ENCODE measurements around the gene RGS6. TPM values are rescaled to one million over a fixed set of nuclear protein-coding genes. Genes with fewer than 3 reads are reported as not detected.

RGS6 gene
- total RNA-seq, 3 donors from 2014 or later = 3.4 to 9.2 (median 4.5) TPM

DNA sequence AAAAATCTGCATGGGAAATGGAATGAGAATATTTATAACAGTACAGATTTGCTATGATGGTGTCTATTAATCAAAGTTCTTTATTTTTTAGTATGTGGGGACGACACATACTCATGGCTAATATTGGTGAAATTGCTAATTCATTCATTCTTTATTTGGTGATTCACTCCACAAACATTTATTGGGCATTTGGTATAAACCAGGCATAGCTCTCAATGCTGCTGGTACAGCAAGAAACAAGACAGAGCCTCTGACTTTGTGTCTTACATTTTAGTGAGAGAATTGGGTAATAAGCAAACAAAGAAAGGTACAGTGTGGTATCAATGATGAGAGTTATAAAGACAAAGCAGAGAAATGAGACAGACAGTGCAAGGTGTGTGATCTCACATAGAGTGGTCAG is 129.5 kb downstream of the RGS6 start:
- Histone ChIP-seq H3K4me1 (no peaks in the 10 kb centered on the region), H3K36me3 (no peaks in the 10 kb centered on the region), H3K27ac (no peak overlapping the region), H3K27me3 (no peaks in the 10 kb centered on the region), H3K9me3 (no peaks in the 10 kb centered on the region), H3K4me3 (no peak overlapping the region)
- intact Hi-C loops (cut with DNase I; ENCODE audit: low total_unique reads) = no loop called here
- TF ChIP-seq, protein P1, sequence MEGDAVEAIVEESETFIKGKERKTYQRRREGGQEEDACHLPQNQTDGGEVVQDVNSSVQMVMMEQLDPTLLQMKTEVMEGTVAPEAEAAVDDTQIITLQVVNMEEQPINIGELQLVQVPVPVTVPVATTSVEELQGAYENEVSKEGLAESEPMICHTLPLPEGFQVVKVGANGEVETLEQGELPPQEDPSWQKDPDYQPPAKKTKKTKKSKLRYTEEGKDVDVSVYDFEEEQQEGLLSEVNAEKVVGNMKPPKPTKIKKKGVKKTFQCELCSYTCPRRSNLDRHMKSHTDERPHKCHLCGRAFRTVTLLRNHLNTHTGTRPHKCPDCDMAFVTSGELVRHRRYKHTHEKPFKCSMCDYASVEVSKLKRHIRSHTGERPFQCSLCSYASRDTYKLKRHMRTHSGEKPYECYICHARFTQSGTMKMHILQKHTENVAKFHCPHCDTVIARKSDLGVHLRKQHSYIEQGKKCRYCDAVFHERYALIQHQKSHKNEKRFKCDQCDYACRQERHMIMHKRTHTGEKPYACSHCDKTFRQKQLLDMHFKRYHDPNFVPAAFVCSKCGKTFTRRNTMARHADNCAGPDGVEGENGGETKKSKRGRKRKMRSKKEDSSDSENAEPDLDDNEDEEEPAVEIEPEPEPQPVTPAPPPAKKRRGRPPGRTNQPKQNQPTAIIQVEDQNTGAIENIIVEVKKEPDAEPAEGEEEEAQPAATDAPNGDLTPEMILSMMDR (IDR thresholded peaks at IDR 0.05) = no peak
- TF ChIP-seq POLR2AphosphoS5 (IDR thresholded peaks at IDR 0.05) = no peak
- TF ChIP-seq POLR2A (IDR thresholded peaks at IDR 0.05) = no peak
- DNase-seq (ENCODE audit: low spot score in 2 of 2) = no peak

DNA sequence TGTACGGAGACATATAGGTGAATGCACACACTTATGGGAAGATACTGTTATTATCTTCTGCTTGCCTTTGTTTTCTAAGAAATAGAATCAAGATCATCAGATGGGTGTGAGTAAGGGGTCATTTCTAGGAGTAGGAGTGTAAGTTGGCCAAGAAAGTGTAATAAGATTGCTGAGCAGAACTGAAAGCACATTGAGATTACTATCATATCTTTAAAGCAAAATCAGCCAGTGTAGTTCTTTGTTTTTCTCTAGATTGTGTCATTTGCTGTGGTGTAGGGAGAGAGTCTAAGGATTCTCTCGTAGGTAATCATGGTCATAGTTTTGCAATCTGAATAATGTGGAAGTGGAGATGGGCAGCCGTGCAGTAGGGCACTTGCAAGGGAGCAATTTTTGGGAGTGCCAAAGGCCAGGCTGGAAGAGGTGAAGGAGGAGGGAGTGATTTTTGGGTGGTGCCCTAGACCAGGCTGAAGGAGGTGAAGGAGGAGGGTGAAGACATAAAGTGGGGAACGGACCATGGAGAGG is 131.6 kb downstream of the RGS6 start:
- Histone ChIP-seq H3K27ac (no peak overlapping the region), H3K4me3 (no peak overlapping the region), H3K4me1 (no peaks in the 10 kb centered on the region), H3K9me3 (no peaks in the 10 kb centered on the region), H3K27me3 (no peaks in the 10 kb centered on the region), H3K36me3 (no peaks in the 10 kb centered on the region)
- TF ChIP-seq POLR2A (IDR thresholded peaks at IDR 0.05) (no peak), POLR2AphosphoS5 (IDR thresholded peaks at IDR 0.05) (no peak)
- TF ChIP-seq, protein P1 (IDR thresholded peaks at IDR 0.05) = no peak
- DNase-seq (ENCODE audit: low spot score in 2 of 2) = no peak
- intact Hi-C loops (cut with DNase I; ENCODE audit: low total_unique reads) = no loop called here

DNA sequence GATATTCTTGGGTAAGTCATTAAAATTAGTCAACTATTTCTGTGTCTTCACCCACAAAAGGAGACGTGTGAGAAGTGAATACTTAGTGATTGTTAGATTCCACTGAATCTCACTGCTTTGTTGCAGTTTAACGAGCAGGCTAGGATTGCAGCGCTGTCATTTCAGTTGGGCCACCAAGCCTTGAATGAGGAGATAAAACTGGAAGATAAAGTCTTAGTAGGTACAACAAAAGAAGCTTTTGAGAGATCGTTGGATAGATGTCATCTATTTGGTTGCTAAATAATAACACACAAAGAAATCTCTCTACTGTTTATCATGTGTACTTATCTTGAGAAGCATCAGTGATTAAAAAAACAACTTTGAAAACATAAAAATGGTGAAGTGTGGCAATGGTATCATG is 132.3 kb downstream of the RGS6 start:
- no peaks in the 10 kb centered on the region for H3K4me1 ChIP-seq
- no peaks in the 10 kb centered on the region for H3K9me3 ChIP-seq
- no peaks in the 10 kb centered on the region for H3K27me3 ChIP-seq
- no peak overlapping the region for H3K27ac ChIP-seq
- no peak overlapping the region for H3K4me3 ChIP-seq
- no peaks in the 10 kb centered on the region for H3K36me3 ChIP-seq
- DNase-seq (ENCODE audit: low spot score in 2 of 2) = no peak
- TF ChIP-seq POLR2AphosphoS5 (IDR thresholded peaks at IDR 0.05) = no peak
- TF ChIP-seq, protein P1 (IDR thresholded peaks at IDR 0.05) = no peak
- intact Hi-C loops (cut with DNase I; ENCODE audit: low total_unique reads) = no loop called here

DNA sequence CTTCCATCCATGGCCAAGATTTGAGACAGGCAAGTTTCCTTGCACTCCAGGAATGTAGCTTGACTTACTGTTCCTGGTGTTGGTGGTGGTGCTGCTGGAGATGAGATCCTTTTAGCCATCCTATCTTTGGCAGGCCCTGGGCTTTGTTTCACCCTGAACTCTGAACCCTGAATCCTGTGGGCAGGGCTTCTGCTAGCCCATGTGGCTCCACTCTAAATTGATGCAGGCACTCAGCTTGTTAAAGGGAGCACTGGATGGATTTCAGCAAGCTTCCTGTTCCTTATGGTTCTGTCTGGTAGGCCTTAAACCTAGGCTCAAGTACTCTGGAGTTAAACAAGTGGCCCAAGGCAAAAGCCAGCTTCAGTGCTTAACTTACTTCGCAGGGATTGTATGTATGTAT is 138.2 kb downstream of the RGS6 start:
- intact Hi-C loops (cut with DNase I; ENCODE audit: low total_unique reads) = no loop called here
- H3K27ac ChIP-seq = no peak overlapping the region
- H3K27me3 ChIP-seq = no peaks in the 10 kb centered on the region
- no peak for DNase-seq (ENCODE audit: low spot score in 2 of 2)
- no peak overlapping the region for H3K4me3 ChIP-seq
- no peaks in the 10 kb centered on the region for H3K9me3 ChIP-seq
- H3K4me1 ChIP-seq = no peaks in the 10 kb centered on the region
- no peak for TF ChIP-seq POLR2AphosphoS5 (IDR thresholded peaks at IDR 0.05)
- TF ChIP-seq, protein P1 (IDR thresholded peaks at IDR 0.05) = no peak
- TF ChIP-seq POLR2A (IDR thresholded peaks at IDR 0.05) = no peak
- no peaks in the 10 kb centered on the region for H3K36me3 ChIP-seq

DNA sequence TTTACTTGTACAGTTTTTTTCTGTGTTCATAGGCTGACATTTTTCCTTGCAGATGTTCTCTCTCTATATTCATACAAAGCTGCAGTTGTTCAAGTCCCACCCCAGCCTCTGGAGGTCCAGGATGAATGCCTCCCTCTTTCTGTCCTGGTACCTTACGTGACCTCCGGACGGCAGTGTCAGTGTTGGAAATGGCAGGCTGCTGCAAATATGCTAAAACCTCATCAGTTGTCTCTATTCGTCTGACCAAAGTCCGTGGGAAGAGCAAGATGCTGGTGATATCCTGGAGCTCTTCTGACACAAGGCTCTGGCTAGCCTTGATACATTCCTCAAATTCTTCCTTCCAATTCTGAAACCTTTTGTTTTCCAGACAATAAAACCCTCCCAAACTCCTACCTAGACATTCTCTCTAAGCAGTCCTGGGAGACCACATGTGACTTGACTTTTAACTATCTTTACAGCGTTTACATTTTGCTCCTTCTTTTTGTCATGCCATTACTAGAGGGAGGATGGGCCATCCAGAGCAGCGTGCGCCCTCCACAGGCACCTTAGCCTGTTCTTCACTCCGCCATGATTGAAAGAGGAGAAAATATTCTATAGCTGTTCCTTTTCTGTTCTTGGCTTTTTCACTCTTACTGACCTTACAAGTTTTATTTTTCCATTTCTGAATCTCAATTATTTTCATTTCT is 143.6 kb downstream of the RGS6 start:
- H3K36me3 ChIP-seq = no peaks in the 10 kb centered on the region
- no peak overlapping the region for H3K4me3 ChIP-seq
- no peaks in the 10 kb centered on the region for H3K9me3 ChIP-seq
- H3K27ac ChIP-seq = no peak overlapping the region
- no peak for DNase-seq (ENCODE audit: low spot score in 2 of 2)
- intact Hi-C loops (cut with DNase I; ENCODE audit: low total_unique reads) = no loop called here
- H3K27me3 ChIP-seq = no peaks in the 10 kb centered on the region
- no peak for TF ChIP-seq POLR2AphosphoS5 (IDR thresholded peaks at IDR 0.05)
- TF ChIP-seq POLR2A (IDR thresholded peaks at IDR 0.05) = no peak
- TF ChIP-seq, protein P1 (IDR thresholded peaks at IDR 0.05) = no peak
- H3K4me1 ChIP-seq = no peaks in the 10 kb centered on the region

All from breast epithelium (tissue), 4 donors.